ENCODE data around the gene ZNF292. TPM values are rescaled to one million over a fixed set of nuclear protein-coding genes. Genes with fewer than 3 reads are reported as not detected.

The ZNF292 gene
- total and polyA plus RNA-seq, 2 donors (not counting 1 experiment from before 2014, with no cell fraction given) = 14.3 to 23.6 TPM

DNA sequence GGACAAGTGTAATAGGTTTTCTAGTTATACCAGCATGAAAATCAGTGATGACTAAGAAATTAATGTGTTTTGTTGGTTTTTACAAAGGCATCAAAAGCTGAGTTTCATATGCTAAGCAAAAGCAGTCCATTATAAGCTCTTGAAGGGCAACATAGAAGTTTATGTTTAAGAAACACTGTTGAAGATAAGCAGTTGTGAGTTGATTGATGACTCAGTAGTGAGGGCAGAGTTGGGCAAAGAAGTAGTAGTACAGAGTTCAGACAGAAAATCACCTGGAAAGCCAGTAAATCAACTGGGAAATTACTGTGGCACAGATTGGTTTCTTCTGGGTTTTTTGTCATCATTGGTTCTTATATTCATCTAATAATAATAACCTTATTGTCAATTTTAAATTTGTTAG lies 89.0 kb downstream of the ZNF292 start:
- H3K9ac ChIP-seq (ENCODE audit: insufficient read depth, low read length) = no peak overlapping the region
- no peaks in the 10 kb centered on the region for H3K79me2 ChIP-seq (ENCODE audit: control insufficient read depth, insufficient read depth, low read length)
- no peak overlapping the region for H3K4me3 ChIP-seq (replicated peaks in 1 of 4; ENCODE audit: control extremely low read depth in 1 of 4, insufficient read depth in 1 of 4, low read depth in 3 of 4, low read length in 4 of 4)
- H3K9me3 ChIP-seq (ENCODE audit: control insufficient read depth, insufficient read depth, low read depth, low read length) = no peaks in the 10 kb centered on the region
- H2AFZ ChIP-seq (ENCODE audit: low read length) = no peak overlapping the region
- H3K27ac ChIP-seq (ENCODE audit: insufficient read depth, low read length) = no peak overlapping the region
- no peaks in the 10 kb centered on the region for H3K36me3 ChIP-seq (ENCODE audit: control insufficient read depth, insufficient read depth, low read length)
- H3K27me3 ChIP-seq (ENCODE audit: control insufficient read depth, insufficient read depth, low read length) = no peaks in the 10 kb centered on the region
- peak; percentile 5 to 10 for DNase-seq (ENCODE audit: low read depth in 2 of 2)
- no peaks in the 10 kb centered on the region for H4K20me1 ChIP-seq (ENCODE audit: control insufficient read depth, extremely low read depth, insufficient read depth, low read length)
- no peak overlapping the region for H3K4me2 ChIP-seq (ENCODE audit: extremely low read depth, insufficient read depth, low read length)
- TF ChIP-seq, protein P1, sequence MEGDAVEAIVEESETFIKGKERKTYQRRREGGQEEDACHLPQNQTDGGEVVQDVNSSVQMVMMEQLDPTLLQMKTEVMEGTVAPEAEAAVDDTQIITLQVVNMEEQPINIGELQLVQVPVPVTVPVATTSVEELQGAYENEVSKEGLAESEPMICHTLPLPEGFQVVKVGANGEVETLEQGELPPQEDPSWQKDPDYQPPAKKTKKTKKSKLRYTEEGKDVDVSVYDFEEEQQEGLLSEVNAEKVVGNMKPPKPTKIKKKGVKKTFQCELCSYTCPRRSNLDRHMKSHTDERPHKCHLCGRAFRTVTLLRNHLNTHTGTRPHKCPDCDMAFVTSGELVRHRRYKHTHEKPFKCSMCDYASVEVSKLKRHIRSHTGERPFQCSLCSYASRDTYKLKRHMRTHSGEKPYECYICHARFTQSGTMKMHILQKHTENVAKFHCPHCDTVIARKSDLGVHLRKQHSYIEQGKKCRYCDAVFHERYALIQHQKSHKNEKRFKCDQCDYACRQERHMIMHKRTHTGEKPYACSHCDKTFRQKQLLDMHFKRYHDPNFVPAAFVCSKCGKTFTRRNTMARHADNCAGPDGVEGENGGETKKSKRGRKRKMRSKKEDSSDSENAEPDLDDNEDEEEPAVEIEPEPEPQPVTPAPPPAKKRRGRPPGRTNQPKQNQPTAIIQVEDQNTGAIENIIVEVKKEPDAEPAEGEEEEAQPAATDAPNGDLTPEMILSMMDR (conservative IDR thresholded peaks at IDR 0.05 in 1 of 2, IDR thresholded peaks at IDR 0.05 in 1 of 2; ENCODE audit: low read depth in 1 of 2, low read length in 2 of 2) = no peak
- TF ChIP-seq EZH2 (IDR thresholded peaks at IDR 0.05; ENCODE audit: low read length, missing control alignments) = no peak
- H3K4me1 ChIP-seq (ENCODE audit: control insufficient read depth, extremely low read depth, insufficient read depth, low read length) = no peaks in the 10 kb centered on the region

DNA sequence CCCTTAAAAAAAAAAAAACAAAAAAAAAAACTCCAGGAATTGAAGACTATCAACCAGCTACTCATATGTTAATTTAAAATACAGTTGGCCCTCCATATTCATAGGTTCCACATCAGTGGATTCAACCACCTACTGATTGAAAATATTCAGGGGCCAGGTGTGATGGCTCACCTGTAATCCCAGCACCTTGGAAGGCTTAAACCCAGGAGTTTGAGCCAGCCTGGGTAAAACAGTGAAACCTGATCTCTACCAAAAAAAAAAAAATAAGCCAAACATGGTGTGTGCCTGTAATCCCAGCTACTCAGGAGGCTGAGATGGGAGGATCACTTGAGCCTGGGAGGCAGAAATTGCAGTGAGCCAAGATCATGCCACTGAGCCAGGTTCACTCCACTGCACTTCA lies 94.7 kb downstream of the ZNF292 start:
- peaks cover 2% of the 10 kb centered on the region for H3K36me3 ChIP-seq (ENCODE audit: control insufficient read depth, insufficient read depth, low read length)
- no peak overlapping the region for H3K4me3 ChIP-seq (replicated peaks in 1 of 4; ENCODE audit: control extremely low read depth in 1 of 4, insufficient read depth in 1 of 4, low read depth in 3 of 4, low read length in 4 of 4)

DNA sequence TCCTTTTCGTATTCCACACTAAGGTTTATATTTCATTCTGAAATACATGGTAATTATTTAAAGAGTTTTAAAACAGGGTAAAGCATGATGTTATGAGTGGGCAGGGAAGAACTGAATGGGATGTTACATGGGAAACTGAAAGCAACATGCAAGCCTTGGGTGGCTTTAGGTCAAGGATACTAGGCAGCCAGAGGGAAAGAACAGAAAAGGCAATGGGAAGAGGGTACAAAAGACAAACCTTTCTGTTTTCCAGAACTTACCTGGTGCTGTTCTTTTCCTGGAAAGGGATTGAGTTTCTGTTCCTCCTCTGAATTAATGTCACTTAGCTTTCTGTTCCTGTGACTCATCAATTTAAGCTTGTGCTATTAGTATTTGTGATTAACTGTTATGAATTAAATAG lies 95.9 kb downstream of the ZNF292 start:
- no peaks in the 10 kb centered on the region for H3K4me1 ChIP-seq (ENCODE audit: control insufficient read depth, extremely low read depth, insufficient read depth, low read length)
- no peak for DNase-seq (ENCODE audit: low read depth in 2 of 2)
- no peak overlapping the region for H3K4me3 ChIP-seq (replicated peaks in 1 of 4; ENCODE audit: control extremely low read depth in 1 of 4, insufficient read depth in 1 of 4, low read depth in 3 of 4, low read length in 4 of 4)
- no peaks in the 10 kb centered on the region for H3K27me3 ChIP-seq (ENCODE audit: control insufficient read depth, insufficient read depth, low read length)
- H2AFZ ChIP-seq (ENCODE audit: low read length) = no peak overlapping the region
- H4K20me1 ChIP-seq (ENCODE audit: control insufficient read depth, extremely low read depth, insufficient read depth, low read length) = no peaks in the 10 kb centered on the region
- no peaks in the 10 kb centered on the region for H3K9me3 ChIP-seq (ENCODE audit: control insufficient read depth, insufficient read depth, low read depth, low read length)
- TF ChIP-seq, protein P1 (conservative IDR thresholded peaks at IDR 0.05 in 1 of 2, IDR thresholded peaks at IDR 0.05 in 1 of 2; ENCODE audit: low read depth in 1 of 2, low read length in 2 of 2) = no peak
- no peak for TF ChIP-seq EZH2 (IDR thresholded peaks at IDR 0.05; ENCODE audit: low read length, missing control alignments)
- peaks cover 2% of the 10 kb centered on the region for H3K36me3 ChIP-seq (ENCODE audit: control insufficient read depth, insufficient read depth, low read length)
- H3K79me2 ChIP-seq (ENCODE audit: control insufficient read depth, insufficient read depth, low read length) = no peaks in the 10 kb centered on the region
- H3K9ac ChIP-seq (ENCODE audit: insufficient read depth, low read length) = no peak overlapping the region
- H3K4me2 ChIP-seq (ENCODE audit: extremely low read depth, insufficient read depth, low read length) = no peak overlapping the region
- no peak overlapping the region for H3K27ac ChIP-seq (ENCODE audit: insufficient read depth, low read length)

More for the DNA sequence above, 94.7 kb downstream of the ZNF292 start:
- Histone ChIP-seq H3K4me1 (ENCODE audit: control insufficient read depth, extremely low read depth, insufficient read depth, low read length) (no peaks in the 10 kb centered on the region), H3K9ac (ENCODE audit: insufficient read depth, low read length) (no peak overlapping the region), H3K4me2 (ENCODE audit: extremely low read depth, insufficient read depth, low read length) (no peak overlapping the region), H4K20me1 (ENCODE audit: control insufficient read depth, extremely low read depth, insufficient read depth, low read length) (no peaks in the 10 kb centered on the region), H3K27me3 (ENCODE audit: control insufficient read depth, insufficient read depth, low read length) (no peaks in the 10 kb centered on the region), H3K27ac (ENCODE audit: insufficient read depth, low read length) (no peak overlapping the region), H2AFZ (ENCODE audit: low read length) (no peak overlapping the region), H3K9me3 (ENCODE audit: control insufficient read depth, insufficient read depth, low read depth, low read length) (no peaks in the 10 kb centered on the region), H3K79me2 (ENCODE audit: control insufficient read depth, insufficient read depth, low read length) (no peaks in the 10 kb centered on the region)
- TF ChIP-seq, protein P1 (conservative IDR thresholded peaks at IDR 0.05 in 1 of 2, IDR thresholded peaks at IDR 0.05 in 1 of 2; ENCODE audit: low read depth in 1 of 2, low read length in 2 of 2) = no peak
- no peak for TF ChIP-seq EZH2 (IDR thresholded peaks at IDR 0.05; ENCODE audit: low read length, missing control alignments)
- DNase-seq (ENCODE audit: low read depth in 2 of 2) = no peak
